Endothelial cell of umbilical vein (primary cell): ENCODE data around the gene OR5L2. TPM values are rescaled to one million over a fixed set of nuclear protein-coding genes. Genes with fewer than 3 reads are reported as not detected.

Experiments used
- BruUV-seq: library from RNA; stranded (reverse); fragments of 400-500 nt; replicated peaks from 2 replicates; lab custom pipeline; 2021; lab: Mats Ljungman, UMichigan
- CTCF ChIA-PET: fragments of 300-600, 350-600 bp; sonication (Branson Sonifier 250); formaldehyde crosslinking; loops from one replicate; lab custom pipeline; 2021; ENCODE audit warnings: antibody characterized with exemption, inconsistent platforms; lab: Charles Lee
- POLR2A ChIA-PET: fragments of 300-600, 350-600 bp; sonication (Branson Sonifier 250); formaldehyde crosslinking; loops from one replicate; lab custom pipeline; 2021; ENCODE audit warnings: antibody characterized with exemption, inconsistent platforms; lab: Charles Lee
- DNase-seq: peaks from one replicate; pipeline ENCODE4 v3.0.0-alpha.2; 2011; ENCODE audit warnings: low read depth, low spot score
- FAIRE-seq: peaks from 2 replicates; lab custom pipeline; 2011; peaks lifted over from hg19 to GRCh38; lab: Jason Lieb, UNC
- H2AFZ ChIP-seq: 2 replicates; pipeline ENCODE4 v1.6.0; 2012; ENCODE audit warnings: low read depth, low read length, control low read depth, inconsistent platforms
- H3K27ac ChIP-seq: 2 replicates; pipeline ENCODE4 v1.5.1; 2011; ENCODE audit warnings: low read depth, mild to moderate bottlenecking, control low read depth, low read length, moderate library complexity; ENCODE audit not compliant: insufficient read depth
- H3K27me3 ChIP-seq, 2 experiments: 2 replicates each; pipeline versions ENCODE4 v1.6.0 to v1.6.1; 2011; ENCODE audit warnings: low read length in 2 of 2, mixed read lengths in 1 of 2; ENCODE audit not compliant: control insufficient read depth in 2 of 2, insufficient read depth in 2 of 2
- H3K36me3 ChIP-seq, 2 experiments: 2 replicates in 1 of 2; 3 replicates in 1 of 2; pipeline ENCODE4 v1.5.1; 2011; ENCODE audit warnings: low read length in 2 of 2, mild to moderate bottlenecking in 1 of 2, moderate library complexity in 1 of 2; ENCODE audit not compliant: control insufficient read depth in 2 of 2, insufficient read depth in 2 of 2; ENCODE audit errors: extremely low read depth in 1 of 2
- H3K4me1 ChIP-seq: 3 replicates; pipeline ENCODE4 v1.5.1; 2011; ENCODE audit warnings: mild to moderate bottlenecking, low read length; ENCODE audit not compliant: control insufficient read depth, insufficient read depth; ENCODE audit errors: extremely low read depth
- H3K4me2 ChIP-seq: 2 replicates; pipeline ENCODE4 v1.6.1; 2011; ENCODE audit warnings: low read length, control low read depth, mixed read lengths; ENCODE audit not compliant: insufficient read depth
- H3K4me3 ChIP-seq, 3 experiments: fragments of 200-600 bp in 1 of 3; sonication (generic), shearing (Covaris generic) in 1 of 3; replicated peaks in 1 of 3; 2 replicates each; pipeline ENCODE4 v1.5.1; 2011 to 2016; ENCODE audit warnings: control low read depth in 3 of 3, low read length in 3 of 3, mild to moderate bottlenecking in 2 of 3, inconsistent platforms in 1 of 3, low read depth in 1 of 3, moderate library complexity in 1 of 3; ENCODE audit not compliant: insufficient read depth in 1 of 3
- H3K79me2 ChIP-seq: 2 replicates; pipeline ENCODE4 v1.6.0; 2012; ENCODE audit warnings: low read length, inconsistent platforms; ENCODE audit not compliant: control insufficient read depth, insufficient read depth
- H3K9ac ChIP-seq: replicated peaks from 2 replicates; pipeline ENCODE3; 2011; ENCODE audit warnings: low read length, control low read depth; ENCODE audit not compliant: insufficient read depth; ENCODE audit errors: extremely low read depth
- H3K9me1 ChIP-seq: replicated peaks from 3 replicates; pipeline ENCODE4 v1.6.0; 2011; ENCODE audit warnings: mild to moderate bottlenecking, low read length; ENCODE audit not compliant: control insufficient read depth, insufficient read depth; ENCODE audit errors: extremely low read depth
- H3K9me3 ChIP-seq: replicated peaks from 2 replicates; pipeline ENCODE4 v1.5.1; 2012; ENCODE audit warnings: low read length, inconsistent platforms; ENCODE audit not compliant: control insufficient read depth, insufficient read depth
- H4K20me1 ChIP-seq: replicated peaks from 2 replicates; pipeline ENCODE3; 2011; ENCODE audit warnings: mild to moderate bottlenecking, low read length; ENCODE audit not compliant: control insufficient read depth, insufficient read depth; ENCODE audit errors: extremely low read depth
- CTCF ChIP-seq, 2 donors: IDR thresholded peaks; 1 replicate in 1 of 2; 2 replicates in 1 of 2; pipeline ENCODE4 v1.5.1; 2011; ENCODE audit warnings: low read length in 2 of 2, mild to moderate bottlenecking in 2 of 2, moderate library complexity in 2 of 2, control low read depth in 1 of 2, inconsistent platforms in 1 of 2, low read depth in 1 of 2; ENCODE audit not compliant: insufficient read depth in 1 of 2; ENCODE audit errors: extremely low read depth in 1 of 2
- EZH2 ChIP-seq: IDR thresholded peaks from 2 replicates; pipeline ENCODE4 v1.6.1; 2012; ENCODE audit warnings: borderline replicate concordance, low read depth, mild to moderate bottlenecking, moderate library complexity, low read length, inconsistent platforms; ENCODE audit not compliant: severe bottlenecking
- FOS ChIP-seq: IDR thresholded peaks from 2 replicates; pipeline ENCODE4 v1.6.1; 2011; ENCODE audit warnings: mild to moderate bottlenecking, low read length, moderate library complexity, borderline replicate concordance; ENCODE audit not compliant: insufficient read depth
- GATA2 ChIP-seq: IDR thresholded peaks from 2 replicates; pipeline ENCODE4 v1.7.0; 2011; ENCODE audit warnings: low read depth, mild to moderate bottlenecking, moderate library complexity, mixed read lengths, low read length; ENCODE audit not compliant: insufficient read length, insufficient read depth
- JUN ChIP-seq: IDR thresholded peaks from 2 replicates; pipeline ENCODE4 v1.6.1; 2011; ENCODE audit warnings: borderline replicate concordance, low read depth; ENCODE audit not compliant: insufficient read length, insufficient read depth
- MAX ChIP-seq: IDR thresholded peaks from 2 replicates; pipeline ENCODE4 v1.6.1; 2011; ENCODE audit not compliant: insufficient read depth, insufficient read length
- MYC ChIP-seq: IDR thresholded peaks from one replicate; pipeline ENCODE4 v1.6.1; 2011; ENCODE audit warnings: mild to moderate bottlenecking, low read depth, low read length
- POLR2A ChIP-seq: IDR thresholded peaks from 2 replicates; pipeline ENCODE4 v1.6.1; 2012; ENCODE audit warnings: low read depth, mild to moderate bottlenecking, control low read depth, low read length
- POLR2AphosphoS5 ChIP-seq: IDR thresholded peaks from 2 replicates; pipeline ENCODE4 v1.6.1; 2012; ENCODE audit warnings: low read depth, mild to moderate bottlenecking, control low read depth, low read length, moderate library complexity; ENCODE audit not compliant: insufficient read depth
- dilution Hi-C: fragments of 300-500 bp; cut with MboI; formaldehyde crosslinking; loops from one replicate; pipeline ENCODE4 v1.15.0; 2019; ENCODE audit warnings: low sequenced_read_pairs; ENCODE audit not compliant: extremely low pct_ligation_motif_present
- intact Hi-C: fragments of 100-400 bp; cut with micrococcal nuclease; formaldehyde crosslinking; loops from one replicate; pipeline ENCODE4 v1.10.0; 2022
- polyA plus RNA-seq, 4 experiments: library from polyadenylated mRNA; depleted of rRNA in 3 of 4; stranded (reverse) in 3 of 4; unstranded in 1 of 4; fragments of >200 nt; gene quantifications; 2 replicates each; pipeline versions ENCODE4 v1.2.1 to v1.2.3, GENCODE V29; 2011 to 2012; ENCODE audit warnings: missing spikeins in 1 of 4
- total RNA-seq: library from RNA; stranded (reverse); gene quantifications from 2 replicates; pipeline ENCODE4 v1.2.3, GENCODE V29; 2021

The OR5L2 gene
- total and polyA plus RNA-seq, 2 donors (not counting 3 experiments of a cell fraction or from before 2014, with no cell fraction given), result not detected

DNA sequence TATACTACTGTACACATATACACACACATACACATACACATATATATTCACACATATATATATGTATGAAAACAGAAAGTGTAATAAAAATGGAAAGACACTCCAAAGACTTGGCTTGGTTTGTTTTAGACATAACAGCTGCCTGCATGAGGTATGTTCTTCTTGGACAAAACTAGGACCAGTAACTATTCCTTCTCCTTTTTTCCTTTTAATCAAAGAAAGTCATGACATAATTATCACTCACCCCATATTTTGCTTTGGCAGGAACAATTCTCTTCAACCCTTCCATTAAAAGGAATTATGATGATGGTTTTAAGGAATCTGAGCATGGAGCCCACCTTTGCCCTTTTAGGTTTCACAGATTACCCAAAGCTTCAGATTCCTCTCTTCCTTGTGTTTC, 31.8 kb upstream of the OR5L2 start, which contains the start of gene OR5D14:
TSS of gene OR5D14 (plus strand) at position 301 of the 400 bp plus-strand sequence. CDS start at position 301, 0 bp downstream.
- no peak within 1 kb of the TSS for H3K4me2 ChIP-seq
- H4K20me1 ChIP-seq, result no peaks in the 10 kb centered on the region
- TF ChIP-seq EZH2 (no peak), MYC (no peak), FOS (no peak), POLR2AphosphoS5 (no peak), POLR2A (no peak), MAX (no peak), GATA2 (no peak), CTCF (IDR thresholded peaks at IDR 0.05; ENCODE audit: extremely low read depth in 1 of 2, insufficient read depth in 1 of 2, low read depth in 1 of 2, low read length in 2 of 2) (no peak), JUN (no peak)
- CTCF ChIA-PET, result no interaction called here
- POLR2A ChIA-PET, result no interaction called here
- DNase-seq (no peak), FAIRE-seq (no peak)
- H3K27ac ChIP-seq, result no peak within 1 kb of the TSS
- H3K9ac ChIP-seq, result no peak within 1 kb of the TSS
- no TSS peak for BruUV-seq
- H3K27me3 ChIP-seq, result no peaks in the 10 kb centered on the region
- no peaks in the 10 kb centered on the region for H3K79me2 ChIP-seq
- intact Hi-C loops, result no loop called here
- H2AFZ ChIP-seq, result no peak within 1 kb of the TSS
- H3K4me1 ChIP-seq, result no peaks in the 10 kb centered on the region
- dilution Hi-C loops, result no loop called here
- no peaks in the 10 kb centered on the region for H3K9me3 ChIP-seq
- H3K36me3 ChIP-seq, result no peaks in the 10 kb centered on the region
- H3K4me3 ChIP-seq, result no peak within 1 kb of the TSS
- H3K9me1 ChIP-seq, result no peaks in the 10 kb centered on the region
